HEK293 (cell line): ENCODE data around the gene PWWP2B.

Source experiments
- CTCF ChIA-PET: fragments of 350-600 bp; formaldehyde crosslinking; extraction: SDS; loops from one replicate; lab custom pipeline; 2021; ENCODE audit warnings: antibody characterized with exemption; lab: Yijun Ruan, JAX
- POLR2A ChIA-PET: fragments of 300-600 bp; formaldehyde crosslinking; extraction: SDS; loops from one replicate; lab custom pipeline; 2020; ENCODE audit warnings: antibody characterized with exemption, inconsistent platforms; lab: Yijun Ruan, JAX
- H3K27ac ChIP-seq: fragments of 200-500 bp; sonication (Bioruptor generic); 2 replicates; pipeline ENCODE4 v1.5.1; 2014; ENCODE audit warnings: low read depth, low read length, control low read depth, inconsistent platforms; ENCODE audit errors: extremely low read depth
- H3K36me3 ChIP-seq, 2 experiments: fragments of 200-500 bp in 1 of 2; sonication (Bioruptor generic) in 1 of 2; 1 replicate in 1 of 2; 2 replicates in 1 of 2; pipeline ENCODE4 v1.5.1; 2014 to 2017; ENCODE audit warnings: inconsistent platforms in 2 of 2, low read length in 2 of 2; ENCODE audit not compliant: control insufficient read depth in 2 of 2, insufficient read depth in 1 of 2
- H3K4me1 ChIP-seq: fragments of 200-500 bp; sonication (Bioruptor generic); 2 replicates; pipeline ENCODE4 v1.5.1; 2014; ENCODE audit warnings: mild to moderate bottlenecking, low read length, inconsistent platforms; ENCODE audit not compliant: control insufficient read depth, insufficient read depth
- H3K4me3 ChIP-seq: 2 replicates; pipeline ENCODE4 v1.5.1; 2011; ENCODE audit warnings: low read depth, mild to moderate bottlenecking, control low read depth, low read length, moderate library complexity
- H3K9me3 ChIP-seq: fragments of 200-500 bp; sonication (Bioruptor generic); 2 replicates; pipeline ENCODE4 v1.5.1; 2014; ENCODE audit warnings: low read depth, low read length, inconsistent platforms; ENCODE audit not compliant: control insufficient read depth, insufficient read depth
- FEZF1 ChIP-seq: fragments of 450-650 bp; formaldehyde crosslinking; IDR thresholded peaks from 2 replicates; pipeline ENCODE4 v1.5.1; 2016; ENCODE audit warnings: missing biosample characterization, missing genetic modification characterization
- GLI4 ChIP-seq: fragments of 450-650 bp; formaldehyde crosslinking; IDR thresholded peaks from 2 replicates; pipeline ENCODE4 v1.5.1; 2016; ENCODE audit warnings: missing biosample characterization, missing genetic modification characterization
- HOXA7 ChIP-seq: sonication (generic); formaldehyde crosslinking; IDR thresholded peaks from 2 replicates; pipeline ENCODE4 v1.8.1; 2022; ENCODE audit warnings: missing genetic modification reagents, borderline replicate concordance
- KLF1 ChIP-seq: fragments of 450-650 bp; formaldehyde crosslinking; IDR thresholded peaks from 2 replicates; pipeline ENCODE4 v1.5.1; 2016; ENCODE audit warnings: missing biosample characterization, missing genetic modification characterization
- KLF10 ChIP-seq: fragments of 450-650 bp; IDR thresholded peaks from 2 replicates; pipeline ENCODE4 v1.5.1; 2018; ENCODE audit warnings: missing biosample characterization, mild to moderate bottlenecking, missing genetic modification characterization
- PRDM1 ChIP-seq: fragments of 450-650 bp; formaldehyde crosslinking; IDR thresholded peaks from 2 replicates; pipeline ENCODE4; 2016; ENCODE audit warnings: missing biosample characterization, missing genetic modification characterization
- TSHZ1 ChIP-seq: fragments of 450-650 bp; formaldehyde crosslinking; IDR thresholded peaks from 2 replicates; pipeline ENCODE4 v1.5.1; 2016; ENCODE audit warnings: missing biosample characterization, missing genetic modification characterization, borderline replicate concordance
- ZBTB21 ChIP-seq: fragments of 450-650 bp; formaldehyde crosslinking; IDR thresholded peaks from 2 replicates; pipeline ENCODE4 v1.5.1; 2017; ENCODE audit warnings: missing biosample characterization, missing genetic modification characterization
- ZFP69B ChIP-seq: fragments of 450-650 bp; formaldehyde crosslinking; IDR thresholded peaks from 2 replicates; pipeline ENCODE4 v1.5.1; 2016; ENCODE audit warnings: missing biosample characterization, missing genetic modification characterization
- ZIC2 ChIP-seq: fragments of 450-650 bp; formaldehyde crosslinking; IDR thresholded peaks from 2 replicates; pipeline ENCODE4 v1.5.1; 2016; ENCODE audit warnings: missing biosample characterization, missing genetic modification characterization
- ZNF132 ChIP-seq: fragments of 450-650 bp; formaldehyde crosslinking; IDR thresholded peaks from 2 replicates; pipeline ENCODE4 v1.5.1; 2017; ENCODE audit warnings: missing biosample characterization, missing genetic modification characterization, borderline replicate concordance
- ZNF169 ChIP-seq: fragments of 450-650 bp; formaldehyde crosslinking; IDR thresholded peaks from 2 replicates; pipeline ENCODE4 v1.5.1; 2016; ENCODE audit warnings: missing biosample characterization, missing genetic modification characterization
- ZNF174 ChIP-seq: fragments of 450-650 bp; formaldehyde crosslinking; IDR thresholded peaks from 2 replicates; pipeline ENCODE4 v1.5.0; 2017; ENCODE audit warnings: missing biosample characterization, mild to moderate bottlenecking, missing genetic modification characterization
- ZNF426 ChIP-seq: fragments of 450-650 bp; formaldehyde crosslinking; IDR thresholded peaks from 2 replicates; pipeline ENCODE4 v1.5.1; 2017; ENCODE audit warnings: missing biosample characterization, missing genetic modification characterization, mild to moderate bottlenecking, inconsistent platforms, moderate library complexity
- ZNF560 ChIP-seq: fragments of 450-650 bp; formaldehyde crosslinking; IDR thresholded peaks from 2 replicates; pipeline ENCODE4 v1.5.1; 2017; ENCODE audit warnings: missing biosample characterization, missing genetic modification characterization, borderline replicate concordance
- ZNF623 ChIP-seq: fragments of 450-650 bp; formaldehyde crosslinking; IDR thresholded peaks from 2 replicates; pipeline ENCODE4 v1.5.1; 2016; ENCODE audit warnings: missing biosample characterization, missing genetic modification characterization
- ZNF76 ChIP-seq: fragments of 450-650 bp; formaldehyde crosslinking; IDR thresholded peaks from 2 replicates; pipeline ENCODE4; 2016; ENCODE audit warnings: low read depth, missing biosample characterization, missing genetic modification characterization, borderline replicate concordance
- ZNF768 ChIP-seq: fragments of 450-650 bp; formaldehyde crosslinking; IDR thresholded peaks from 2 replicates; pipeline ENCODE4 v1.5.1; 2018; ENCODE audit warnings: missing biosample characterization, mild to moderate bottlenecking, missing genetic modification characterization
- ZNF792 ChIP-seq: fragments of 450-650 bp; formaldehyde crosslinking; IDR thresholded peaks from 2 replicates; pipeline ENCODE4 v1.5.1; 2016; ENCODE audit warnings: missing biosample characterization, missing genetic modification characterization
- ZSCAN5A ChIP-seq: fragments of 450-650 bp; formaldehyde crosslinking; IDR thresholded peaks from 2 replicates; pipeline ENCODE4 v1.5.1; 2016; ENCODE audit warnings: missing biosample characterization, missing genetic modification characterization
- TF ChIP-seq, protein P1 (sequence below): fragments of 450-650 bp; formaldehyde crosslinking; IDR thresholded peaks from 2 replicates; pipeline ENCODE4 v1.5.1; 2016; ENCODE audit warnings: missing biosample characterization, missing genetic modification characterization
- TF ChIP-seq, protein P2 (sequence below): fragments of 450-650 bp; formaldehyde crosslinking; IDR thresholded peaks from 2 replicates; pipeline ENCODE4 v1.5.1; 2016; ENCODE audit warnings: missing biosample characterization, missing genetic modification characterization
- TF ChIP-seq, protein P3 (sequence below): fragments of 450-650 bp; formaldehyde crosslinking; IDR thresholded peaks from 2 replicates; pipeline ENCODE4 v1.5.1; 2016; ENCODE audit warnings: missing biosample characterization, missing genetic modification characterization

PWWP2B gene

GRCh38 chr10:132413226-132414205 lies 16.5 kb downstream of the PWWP2B start (continued):
- TF ChIP-seq ZNF426 (tag by site-specific recombination) (no peak), ZNF623 (tag by site-specific recombination) (no peak), HOXA7 (CRISPR knock-in tag) (no peak), KLF1 (tag by site-specific recombination) (peak; percentile 95), ZNF174 (tag by site-specific recombination) (no peak), ZIC2 (tag by site-specific recombination) (peak; percentile 61), FEZF1 (tag by site-specific recombination) (no peak), KLF10 (no peak)

GRCh38 chr10:132414402-132415016 lies 17.5 kb downstream of the PWWP2B start:
- peaks cover 0 to 6% of the 10 kb centered on the region in 2 experiments; a peak in 1 of 3 replicates for H3K36me3 ChIP-seq
- H3K9me3 ChIP-seq = no peaks in the 10 kb centered on the region
- CTCF ChIA-PET = no interaction called here
- H3K27ac ChIP-seq = no peak overlapping the region
- POLR2A ChIA-PET = no interaction called here
- no peak overlapping the region for H3K4me3 ChIP-seq
- peaks cover 3% of the 10 kb centered on the region; the same call in 1 of the 2 replicates for H3K4me1 ChIP-seq
- TF ChIP-seq, protein P1, sequence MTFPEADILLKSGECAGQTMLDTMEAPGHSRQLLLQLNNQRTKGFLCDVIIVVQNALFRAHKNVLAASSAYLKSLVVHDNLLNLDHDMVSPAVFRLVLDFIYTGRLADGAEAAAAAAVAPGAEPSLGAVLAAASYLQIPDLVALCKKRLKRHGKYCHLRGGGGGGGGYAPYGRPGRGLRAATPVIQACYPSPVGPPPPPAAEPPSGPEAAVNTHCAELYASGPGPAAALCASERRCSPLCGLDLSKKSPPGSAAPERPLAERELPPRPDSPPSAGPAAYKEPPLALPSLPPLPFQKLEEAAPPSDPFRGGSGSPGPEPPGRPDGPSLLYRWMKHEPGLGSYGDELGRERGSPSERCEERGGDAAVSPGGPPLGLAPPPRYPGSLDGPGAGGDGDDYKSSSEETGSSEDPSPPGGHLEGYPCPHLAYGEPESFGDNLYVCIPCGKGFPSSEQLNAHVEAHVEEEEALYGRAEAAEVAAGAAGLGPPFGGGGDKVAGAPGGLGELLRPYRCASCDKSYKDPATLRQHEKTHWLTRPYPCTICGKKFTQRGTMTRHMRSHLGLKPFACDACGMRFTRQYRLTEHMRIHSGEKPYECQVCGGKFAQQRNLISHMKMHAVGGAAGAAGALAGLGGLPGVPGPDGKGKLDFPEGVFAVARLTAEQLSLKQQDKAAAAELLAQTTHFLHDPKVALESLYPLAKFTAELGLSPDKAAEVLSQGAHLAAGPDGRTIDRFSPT (tag by site-specific recombination) = no peak
- TF ChIP-seq ZNF560 (no peak), ZNF132 (tag by site-specific recombination) (no peak), ZNF76 (no peak), ZSCAN5A (tag by site-specific recombination) (no peak), ZBTB21 (tag by site-specific recombination) (no peak), ZNF768 (no peak), KLF10 (no peak), ZNF169 (tag by site-specific recombination) (no peak), GLI4 (no peak), ZNF792 (no peak), TSHZ1 (tag by site-specific recombination) (no peak), ZFP69B (no peak), PRDM1 (tag by site-specific recombination) (no peak)
- TF ChIP-seq, protein P2, sequence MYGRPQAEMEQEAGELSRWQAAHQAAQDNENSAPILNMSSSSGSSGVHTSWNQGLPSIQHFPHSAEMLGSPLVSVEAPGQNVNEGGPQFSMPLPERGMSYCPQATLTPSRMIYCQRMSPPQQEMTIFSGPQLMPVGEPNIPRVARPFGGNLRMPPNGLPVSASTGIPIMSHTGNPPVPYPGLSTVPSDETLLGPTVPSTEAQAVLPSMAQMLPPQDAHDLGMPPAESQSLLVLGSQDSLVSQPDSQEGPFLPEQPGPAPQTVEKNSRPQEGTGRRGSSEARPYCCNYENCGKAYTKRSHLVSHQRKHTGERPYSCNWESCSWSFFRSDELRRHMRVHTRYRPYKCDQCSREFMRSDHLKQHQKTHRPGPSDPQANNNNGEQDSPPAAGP = no peak
- TF ChIP-seq, protein P3, sequence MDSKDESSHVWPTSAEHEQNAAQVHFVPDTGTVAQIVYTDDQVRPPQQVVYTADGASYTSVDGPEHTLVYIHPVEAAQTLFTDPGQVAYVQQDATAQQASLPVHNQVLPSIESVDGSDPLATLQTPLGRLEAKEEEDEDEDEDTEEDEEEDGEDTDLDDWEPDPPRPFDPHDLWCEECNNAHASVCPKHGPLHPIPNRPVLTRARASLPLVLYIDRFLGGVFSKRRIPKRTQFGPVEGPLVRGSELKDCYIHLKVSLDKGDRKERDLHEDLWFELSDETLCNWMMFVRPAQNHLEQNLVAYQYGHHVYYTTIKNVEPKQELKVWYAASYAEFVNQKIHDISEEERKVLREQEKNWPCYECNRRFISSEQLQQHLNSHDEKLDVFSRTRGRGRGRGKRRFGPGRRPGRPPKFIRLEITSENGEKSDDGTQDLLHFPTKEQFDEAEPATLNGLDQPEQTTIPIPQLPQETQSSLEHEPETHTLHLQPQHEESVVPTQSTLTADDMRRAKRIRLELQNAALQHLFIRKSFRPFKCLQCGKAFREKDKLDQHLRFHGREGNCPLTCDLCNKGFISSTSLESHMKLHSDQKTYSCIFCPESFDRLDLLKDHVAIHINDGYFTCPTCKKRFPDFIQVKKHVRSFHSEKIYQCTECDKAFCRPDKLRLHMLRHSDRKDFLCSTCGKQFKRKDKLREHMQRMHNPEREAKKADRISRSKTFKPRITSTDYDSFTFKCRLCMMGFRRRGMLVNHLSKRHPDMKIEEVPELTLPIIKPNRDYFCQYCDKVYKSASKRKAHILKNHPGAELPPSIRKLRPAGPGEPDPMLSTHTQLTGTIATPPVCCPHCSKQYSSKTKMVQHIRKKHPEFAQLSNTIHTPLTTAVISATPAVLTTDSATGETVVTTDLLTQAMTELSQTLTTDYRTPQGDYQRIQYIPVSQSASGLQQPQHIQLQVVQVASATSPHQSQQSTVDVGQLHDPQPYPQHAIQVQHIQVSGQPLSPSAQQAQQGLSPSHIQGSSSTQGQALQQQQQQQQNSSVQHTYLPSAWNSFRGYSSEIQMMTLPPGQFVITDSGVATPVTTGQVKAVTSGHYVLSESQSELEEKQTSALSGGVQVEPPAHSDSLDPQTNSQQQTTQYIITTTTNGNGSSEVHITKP (tag by site-specific recombination) = no peak
